PC-9 (cell line): ENCODE measurements around the gene PARS2.

Experiments
- CTCF ChIP-seq: fragments of 200-600 bp; sonication (generic); conservative IDR thresholded peaks from 2 replicates; pipeline ENCODE4 v1.6.1; 2017; ENCODE audit warnings: mixed run types, antibody characterized with exemption, mild to moderate bottlenecking, moderate library complexity
- EZH2 ChIP-seq: fragments of 200-600 bp; sonication (generic); IDR thresholded peaks from 2 replicates; pipeline ENCODE4 v1.8.0; 2017; ENCODE audit warnings: antibody characterized with exemption, low read depth

- TF ChIP-seq CTCF = no peak
- no peak for TF ChIP-seq EZH2
These were observed 55.9 kb downstream of the PARS2 start for GRCh38 chr1:54708385-54708784.
